HepG2 (cell line): ENCODE measurements around the gene USP28. TPM values are rescaled to one million over a fixed set of nuclear protein-coding genes. Genes with fewer than 3 reads are reported as not detected.
A peak's percentile ranks its signal among the peaks of the same experiment; 100 is the strongest.

ENCODE experiments used
- ATAC-seq: fragments of 200-7000 bp; cut with Tn5 transposase; 3 replicates; pipeline ENCODE4 v1.9.1; 2020; ENCODE audit warnings: mild to moderate bottlenecking, moderate library complexity
- BruUV-seq: library from RNA; stranded (reverse); fragments of 400-500 nt; replicated peaks from 2 replicates; lab custom pipeline; 2021; lab: Mats Ljungman, UMichigan
- CTCF ChIA-PET: fragments of 300-600 bp; formaldehyde crosslinking; extraction: SDS; loops from one replicate; lab custom pipeline; 2021; ENCODE audit warnings: low total read pairs, inconsistent platforms, low intra/inter-chr PET ratio; lab: Yijun Ruan, JAX
- POLR2A ChIA-PET: fragments of 350-600 bp; sonication (Branson Sonifier 250); formaldehyde crosslinking; loops from one replicate; lab custom pipeline; 2020; ENCODE audit warnings: antibody characterized with exemption, inconsistent platforms; lab: Yijun Ruan, JAX
- DNase-seq: peaks from one replicate; pipeline ENCODE4 v3.0.0-alpha.2; 2015; ENCODE audit warnings: low spot score
- FAIRE-seq: peaks from 3 replicates; lab custom pipeline; 2011; peaks lifted over from hg19 to GRCh38; lab: Jason Lieb, UNC
- H2AFZ ChIP-seq: one replicate; pipeline ENCODE4 v1.6.1; 2011; ENCODE audit warnings: low read length, inconsistent platforms
- H3K27ac ChIP-seq: fragments of 300-600 bp; 3 replicates; pipeline ENCODE4 v1.8.0; 2011; ENCODE audit warnings: mixed run types, mild to moderate bottlenecking, mixed read lengths, low read length, inconsistent platforms; ENCODE audit not compliant: insufficient read depth; ENCODE audit errors: extremely low read length
- H3K27me3 ChIP-seq, 2 experiments: fragments of 200-600 bp in 1 of 2; 2 replicates in 1 of 2; 3 replicates in 1 of 2; pipeline versions ENCODE4 v1.6.0 to v1.8.0; 2011; ENCODE audit warnings: low read length in 2 of 2, mild to moderate bottlenecking in 2 of 2, moderate library complexity in 2 of 2, inconsistent platforms in 1 of 2; ENCODE audit not compliant: insufficient read depth in 2 of 2, control insufficient read depth in 1 of 2
- H3K36me3 ChIP-seq, 2 experiments: fragments of 200-600 bp in 1 of 2; replicated peaks in 1 of 2; 2 replicates in 1 of 2; 3 replicates in 1 of 2; pipeline versions ENCODE4 v1.5.1 to v1.8.0; 2011; ENCODE audit warnings: low read length in 2 of 2, inconsistent platforms in 1 of 2; ENCODE audit not compliant: insufficient read depth in 2 of 2, control insufficient read depth in 1 of 2
- H3K4me1 ChIP-seq: 2 replicates; pipeline ENCODE4 v1.5.1; 2012; ENCODE audit warnings: low read length, inconsistent platforms; ENCODE audit not compliant: insufficient read depth
- H3K4me2 ChIP-seq: 2 replicates; pipeline ENCODE4 v1.6.0; 2011; ENCODE audit warnings: low read depth, low read length, inconsistent platforms
- H3K4me3 ChIP-seq, 3 experiments: fragments of 200-600 bp in 1 of 3; sonication (generic), shearing (Covaris generic) in 1 of 3; replicated peaks in 1 of 3; 2 replicates each; pipeline ENCODE4 v1.5.1; 2011 to 2016; ENCODE audit warnings: low read length in 3 of 3, inconsistent platforms in 2 of 3, low read depth in 2 of 3, mild to moderate bottlenecking in 2 of 3, control low read depth in 1 of 3, mixed read lengths in 1 of 3; ENCODE audit not compliant: insufficient read depth in 1 of 3
- H3K79me2 ChIP-seq: one replicate; pipeline ENCODE4 v1.6.1; 2011; ENCODE audit warnings: low read length, inconsistent platforms; ENCODE audit not compliant: insufficient read depth
- H3K9ac ChIP-seq: 2 replicates; pipeline ENCODE4 v1.6.0; 2011; ENCODE audit warnings: mild to moderate bottlenecking, low read depth, low read length, inconsistent platforms; ENCODE audit not compliant: insufficient read depth
- H3K9me3 ChIP-seq: 2 replicates; pipeline ENCODE4 v1.5.1; 2012; ENCODE audit warnings: mild to moderate bottlenecking, low read length
- H4K20me1 ChIP-seq: 2 replicates; pipeline ENCODE4 v1.6.0; 2011; ENCODE audit warnings: inconsistent platforms, mild to moderate bottlenecking, low read length, moderate library complexity; ENCODE audit not compliant: insufficient read depth
- CAMTA2 ChIP-seq: sonication (generic); formaldehyde crosslinking; IDR thresholded peaks from 2 replicates; pipeline ENCODE4 v1.4.0; 2020; ENCODE audit warnings: mild to moderate bottlenecking, missing genetic modification reagents, borderline replicate concordance
- CSRNP1 ChIP-seq: sonication (generic); formaldehyde crosslinking; IDR thresholded peaks from 2 replicates; pipeline ENCODE4 v1.8.1; 2023; ENCODE audit warnings: mild to moderate bottlenecking, missing genetic modification reagents
- GATAD1 ChIP-seq: IDR thresholded peaks from 2 replicates; pipeline ENCODE4 v1.6.1; 2016; ENCODE audit warnings: missing genetic modification reagents, missing compliant biosample characterization
- NFE2L2 ChIP-seq: fragments of 150-350 bp; IDR thresholded peaks from 2 replicates; pipeline ENCODE4 v1.6.1; 2014; ENCODE audit warnings: low read length
- PREB ChIP-seq: sonication (generic); formaldehyde crosslinking; IDR thresholded peaks from 2 replicates; pipeline ENCODE4 v1.4.0; 2020; ENCODE audit warnings: missing genetic modification reagents
- RBM39 ChIP-seq: fragments of 200-400 bp; formaldehyde crosslinking; IDR thresholded peaks from one replicate; pipeline ENCODE4 v1.6.1; 2018; ENCODE audit warnings: antibody characterized with exemption, mild to moderate bottlenecking, low read depth, low read length; ENCODE audit not compliant: poor library complexity, severe bottlenecking
- REXO4 ChIP-seq: sonication (generic); formaldehyde crosslinking; IDR thresholded peaks from 2 replicates; pipeline ENCODE4 v1.8.0; 2022; ENCODE audit warnings: missing genetic modification reagents, mild to moderate bottlenecking, borderline replicate concordance
- SIN3A ChIP-seq: IDR thresholded peaks from 2 replicates; pipeline ENCODE4 v1.6.1; 2011; ENCODE audit warnings: low read depth, mild to moderate bottlenecking, control low read depth, low read length, borderline replicate concordance
- SKI ChIP-seq: fragments of 450-650 bp; IDR thresholded peaks from one replicate; pipeline ENCODE4 v1.6.1; 2018; ENCODE audit warnings: mild to moderate bottlenecking; ENCODE audit not compliant: partially characterized antibody
- ZNF552 ChIP-seq: sonication (generic); formaldehyde crosslinking; IDR thresholded peaks from 2 replicates; pipeline ENCODE4 v1.9.0; 2022; ENCODE audit warnings: missing genetic modification reagents, mild to moderate bottlenecking, borderline replicate concordance
- ZNF598 ChIP-seq: sonication (generic); formaldehyde crosslinking; IDR thresholded peaks from 2 replicates; pipeline ENCODE4 v1.5.1; 2020; ENCODE audit warnings: mild to moderate bottlenecking, missing genetic modification reagents, borderline replicate concordance
- WGBS: methylation state at CpG from one replicate; pipeline ENCODE4 v1.1.6; 2017; ENCODE audit warnings: low lambda C conversion rate; 5-methylcytosine and 5-hydroxymethylcytosine counted together
- in situ Hi-C: cut with HindIII; loops from 2 replicates; pipeline ENCODE4 v1.10.0; 2017; ENCODE audit warnings: low pct_unique_long_range_greater_than_20kb; ENCODE audit not compliant: extremely low pct_ligation_motif_present
- intact Hi-C: fragments of 100-400 bp; cut with micrococcal nuclease; formaldehyde crosslinking; loops from one replicate; pipeline ENCODE4 v1.10.0; 2022; ENCODE audit not compliant: unreplicated experiment
- polyA plus RNA-seq, 8 experiments: library from polyadenylated mRNA; depleted of rRNA in 3 of 8; stranded (reverse) in 7 of 8; unstranded in 1 of 8; fragments of >200 nt; fragmentation: Illumina TruSeq in 4 of 8; extraction: Trizol in 4 of 8; gene quantifications; 2 replicates each; pipeline versions ENCODE4 v1.2.1 to v1.2.3, GENCODE V29; 2011 to 2016; ENCODE audit warnings: low read depth in 4 of 8, missing spikeins in 1 of 8, mixed read lengths in 1 of 8; ENCODE audit not compliant: insufficient read depth in 1 of 8
- total RNA-seq, 5 experiments: library from RNA; depleted of rRNA; stranded (reverse); fragments of >200 nt; fragmentation: Illumina TruSeq; extraction: Trizol; gene quantifications; 2 replicates each; pipeline ENCODE4 v1.2.3, GENCODE V29; 2016; ENCODE audit warnings: low read depth in 1 of 5

The USP28 gene
- total and polyA plus RNA-seq, 2 of the 13 experiments (the other 11 are each of a cell fraction or from before 2014, with no cell fraction given): 29.6 to 34.3 TPM

DNA sequence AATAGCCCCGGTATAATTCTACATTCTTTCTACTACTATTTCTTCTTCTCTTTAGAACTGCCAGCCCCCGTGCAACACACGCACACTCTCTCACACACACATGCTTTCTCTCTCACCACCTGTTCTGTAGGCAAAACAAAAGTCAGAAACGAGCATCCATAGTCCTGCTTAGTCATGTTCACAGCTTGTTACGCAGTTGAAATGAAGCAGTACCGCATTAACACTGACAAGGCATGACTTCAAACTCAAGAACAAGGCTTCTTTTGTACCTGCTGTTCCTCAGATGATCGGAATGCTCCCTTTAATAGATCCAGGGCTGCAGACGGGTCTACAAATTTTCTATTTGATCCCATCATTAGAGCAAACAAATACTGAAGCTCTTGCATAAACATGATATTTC is 42.2 kb downstream of the USP28 start:
- no peak overlapping the region for H3K27ac ChIP-seq
- no peaks in the 10 kb centered on the region for H3K4me1 ChIP-seq
- H3K4me3 ChIP-seq: no peak overlapping the region
- POLR2A ChIA-PET: no interaction called here
- no TSS peak for BruUV-seq
- no peaks in the 10 kb centered on the region for H3K79me2 ChIP-seq
- 91% methylated on average over 8 of the region's 8 CpGs for WGBS
- peaks cover 12 to 34% of the 10 kb centered on the region in 2 experiments for H3K36me3 ChIP-seq
- no peak overlapping the region for H2AFZ ChIP-seq
- in situ Hi-C loops (no loop called here), intact Hi-C loops (no loop called here)
- H3K9me3 ChIP-seq: no peaks in the 10 kb centered on the region
- no peak overlapping the region for H3K9ac ChIP-seq
- H3K4me2 ChIP-seq: no peak overlapping the region
- no peak for FAIRE-seq
- no peaks in the 10 kb centered on the region for H4K20me1 ChIP-seq
- no peaks in the 10 kb centered on the region for H3K27me3 ChIP-seq
- CTCF ChIA-PET: no interaction called here
- peak; percentile 6 for DNase-seq
- no peak for TF ChIP-seq CAMTA2 (CRISPR knock-in tag)
- 0 out of 2 replicates have a peak, but pooled peaks have one; percentile 6 for TF ChIP-seq NFE2L2
- no peak for ATAC-seq

DNA sequence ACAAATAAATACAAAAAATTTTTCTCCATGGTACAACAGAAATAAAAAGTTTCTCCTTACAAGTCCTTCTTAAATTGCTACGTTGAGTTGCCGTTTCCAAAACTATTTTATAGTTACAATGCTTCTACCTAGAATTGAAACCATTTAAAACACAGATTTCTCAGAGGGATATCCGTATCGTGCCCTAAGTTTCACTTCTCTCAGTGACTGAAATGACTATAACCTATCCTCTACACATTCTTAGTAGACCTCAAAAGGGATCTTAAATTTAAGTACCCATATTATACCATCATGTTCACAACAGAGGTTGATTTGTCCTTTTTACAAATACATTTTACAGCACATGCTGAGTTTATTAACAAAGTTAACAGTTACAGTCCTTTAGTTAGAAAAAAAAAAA is 44.1 kb downstream of the USP28 start:
- Histone ChIP-seq H3K27ac (no peak overlapping the region), H2AFZ (no peak overlapping the region), H4K20me1 (no peaks in the 10 kb centered on the region), H3K4me3 (no peak overlapping the region), H3K9ac (no peak overlapping the region), H3K27me3 (no peaks in the 10 kb centered on the region), H3K36me3 (peaks cover 7 to 43% of the 10 kb centered on the region in 2 experiments), H3K79me2 (no peaks in the 10 kb centered on the region), H3K4me2 (no peak overlapping the region), H3K4me1 (no peaks in the 10 kb centered on the region), H3K9me3 (no peaks in the 10 kb centered on the region)
- no TSS peak for BruUV-seq
- intact Hi-C loops (no loop called here), in situ Hi-C loops (no loop called here)
- WGBS: 97% methylated on average over 4 of the region's 4 CpGs
- CTCF ChIA-PET: no interaction called here
- POLR2A ChIA-PET: no interaction called here
- FAIRE-seq: no peak
- no peak for ATAC-seq
- no peak for TF ChIP-seq RBM39
- TF ChIP-seq PREB (CRISPR knock-in tag): no peak
- no peak for TF ChIP-seq ZNF598 (CRISPR knock-in tag)
- TF ChIP-seq GATAD1 (CRISPR knock-in tag): no peak
- no peak for TF ChIP-seq SKI
- TF ChIP-seq CSRNP1: no peak
- TF ChIP-seq REXO4 (CRISPR knock-in tag): no peak
- TF ChIP-seq ZNF552 (CRISPR knock-in tag): no peak
- TF ChIP-seq SIN3A: no peak
- TF ChIP-seq, all 625 proteins: peak for 0
- DNase-seq: no peak
